ENCODE data around the gene CNTROB.

CNTROB gene

GRCh38 chr17:7912927-7913524 is 19.0 kb upstream of the CNTROB start:
- TF ChIP-seq CTCF (IDR thresholded peaks at IDR 0.05; ENCODE audit: insufficient read depth, low read length, missing control alignments), result peak; percentile 57
- CTCF ChIA-PET, result interaction anchor here (0.6 to 24.3 kb wide), 25 partner anchors 10 to 268 kb away, joined by 3 to 499 read pairs (median 5); partner anchors contain the start of genes CNTROB, KCNAB3 and TRAPPC1
- POLR2A ChIA-PET, result interaction anchor here (1.6 kb wide), 1 partner anchor 77 kb away, joined by 7 read pairs; no protein-coding TSS in a partner anchor
- H3K4me3 ChIP-seq (ENCODE audit: low read depth, low read length), result no peak overlapping the region
- DNase-seq (ENCODE audit: low read depth, low spot score), result no peak

GRCh38 chr17:7915179-7915610 is 16.8 kb upstream of the CNTROB start:
- POLR2A ChIA-PET, result interaction anchor here (0.6 to 2.5 kb wide), 7 partner anchors 12 to 75 kb away, joined by 4 to 23 read pairs (median 5); partner anchors contain the start of genes CNTROB, KCNAB3, NAA38 and TRAPPC1

GRCh38 chr17:7915611-7916384 is 16.2 kb upstream of the CNTROB start, which contains the start of gene RNF227:
Gene RNF227 (minus strand): TSS chr17:7916289. CDS start chr17:7916195, 94 bp downstream.
- POLR2A ChIA-PET, result interaction anchor here (0.6 to 2.5 kb wide), 10 partner anchors 11 to 229 kb away, joined by 3 to 23 read pairs (median 5); partner anchors contain the start of genes CHD3, CNTROB, KCNAB3 and NAA38
- no peak for TF ChIP-seq CTCF (IDR thresholded peaks at IDR 0.05; ENCODE audit: insufficient read depth, low read length, missing control alignments)
- DNase-seq (ENCODE audit: low read depth, low spot score), result peak; percentile 81
- CTCF ChIA-PET, result interaction anchor here (0.8 to 24.3 kb wide), 14 partner anchors 8 to 173 kb away, joined by 3 to 499 read pairs (median 4); partner anchors contain the start of genes CNTROB and TRAPPC1
- peak within 1 kb of the TSS; percentile 70 for H3K4me3 ChIP-seq (ENCODE audit: low read depth, low read length)

More at GRCh38 chr17:7915179-7915610, 16.8 kb upstream of the CNTROB start:
- no peak for TF ChIP-seq CTCF (IDR thresholded peaks at IDR 0.05; ENCODE audit: insufficient read depth, low read length, missing control alignments)
- no peak for DNase-seq (ENCODE audit: low read depth, low spot score)
- H3K4me3 ChIP-seq (ENCODE audit: low read depth, low read length), result peak overlapping the region; percentile 70
- CTCF ChIA-PET, result interaction anchor here (0.6 to 24.3 kb wide), 11 partner anchors 15 to 172 kb away, joined by 3 to 499 read pairs (median 4); no protein-coding TSS in a partner anchor

GRCh38 chr17:7916385-7916682 is 15.7 kb upstream of the CNTROB start:
- ChIA-PET CTCF (interaction anchor here (0.8 to 24.3 kb wide), 14 partner anchors 8 to 173 kb away, joined by 3 to 499 read pairs (median 4); partner anchors contain the start of genes CNTROB and TRAPPC1), POLR2A (interaction anchor here (1.0 to 2.5 kb wide), 9 partner anchors 11 to 229 kb away, joined by 3 to 23 read pairs (median 5); partner anchors contain the start of genes CHD3, CNTROB, KCNAB3 and NAA38)
- TF ChIP-seq CTCF (IDR thresholded peaks at IDR 0.05; ENCODE audit: insufficient read depth, low read length, missing control alignments), result no peak
- peak overlapping the region; percentile 70 for H3K4me3 ChIP-seq (ENCODE audit: low read depth, low read length)
- no peak for DNase-seq (ENCODE audit: low read depth, low spot score)

- CTCF ChIA-PET, result interaction anchor here (0.8 to 24.3 kb wide), 13 partner anchors 9 to 174 kb away, joined by 3 to 499 read pairs (median 5); partner anchors contain the start of genes CNTROB and TRAPPC1
- H3K4me3 ChIP-seq (ENCODE audit: low read depth, low read length), result no peak overlapping the region
Observed at GRCh38 chr17:7916808-7917207, 15.2 kb upstream of the CNTROB start.

More at GRCh38 chr17:7916808-7917207, 15.2 kb upstream of the CNTROB start:
- TF ChIP-seq CTCF (IDR thresholded peaks at IDR 0.05; ENCODE audit: insufficient read depth, low read length, missing control alignments), result no peak
- POLR2A ChIA-PET, result interaction anchor here (0.7 to 2.5 kb wide), 7 partner anchors 10 to 230 kb away, joined by 3 to 23 read pairs (median 5); partner anchors contain the start of genes CHD3, CNTROB, KCNAB3 and NAA38
- DNase-seq (ENCODE audit: low read depth, low spot score), result peak; percentile 36

All from AG04449 (cell line).